GM15510 (cell line): ENCODE data around the gene CCNL2.

Experiments used
- POLR2A ChIP-seq: IDR thresholded peaks from 3 replicates; pipeline ENCODE4 v1.6.1; 2011; ENCODE audit warnings: borderline replicate concordance; ENCODE audit not compliant: insufficient read length; ENCODE audit errors: extremely low read depth

Gene CCNL2

GRCh38 chr1:1338278-1338677 is 60.9 kb downstream of the CCNL2 start:
- TF ChIP-seq POLR2A, result no peak

GRCh38 chr1:1337793-1338147 is 61.4 kb downstream of the CCNL2 start:
- no peak for TF ChIP-seq POLR2A

GRCh38 chr1:1336931-1337792 is 62.0 kb downstream of the CCNL2 start:
- TF ChIP-seq POLR2A, result no peak

- TF ChIP-seq POLR2A, result no peak
Measured at GRCh38 chr1:1336446-1336845, 62.7 kb downstream of the CCNL2 start.

GRCh38 chr1:1335792-1336248 is 63.3 kb downstream of the CCNL2 start:
- no peak for TF ChIP-seq POLR2A
